ENCODE measurements around the gene ZC3H12A.

GRCh38 chr1:37513795-37514349, 39.5 kb downstream of the ZC3H12A start:
- no peak for TF ChIP-seq ZNF510 (tag by site-specific recombination; IDR thresholded peaks at IDR 0.05; ENCODE audit: insufficient replicate concordance)
- TF ChIP-seq, protein P1, sequence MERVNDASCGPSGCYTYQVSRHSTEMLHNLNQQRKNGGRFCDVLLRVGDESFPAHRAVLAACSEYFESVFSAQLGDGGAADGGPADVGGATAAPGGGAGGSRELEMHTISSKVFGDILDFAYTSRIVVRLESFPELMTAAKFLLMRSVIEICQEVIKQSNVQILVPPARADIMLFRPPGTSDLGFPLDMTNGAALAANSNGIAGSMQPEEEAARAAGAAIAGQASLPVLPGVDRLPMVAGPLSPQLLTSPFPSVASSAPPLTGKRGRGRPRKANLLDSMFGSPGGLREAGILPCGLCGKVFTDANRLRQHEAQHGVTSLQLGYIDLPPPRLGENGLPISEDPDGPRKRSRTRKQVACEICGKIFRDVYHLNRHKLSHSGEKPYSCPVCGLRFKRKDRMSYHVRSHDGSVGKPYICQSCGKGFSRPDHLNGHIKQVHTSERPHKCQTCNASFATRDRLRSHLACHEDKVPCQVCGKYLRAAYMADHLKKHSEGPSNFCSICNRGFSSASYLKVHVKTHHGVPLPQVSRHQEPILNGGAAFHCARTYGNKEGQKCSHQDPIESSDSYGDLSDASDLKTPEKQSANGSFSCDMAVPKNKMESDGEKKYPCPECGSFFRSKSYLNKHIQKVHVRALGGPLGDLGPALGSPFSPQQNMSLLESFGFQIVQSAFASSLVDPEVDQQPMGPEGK (tag by site-specific recombination; IDR thresholded peaks at IDR 0.05) = peak; percentile 67
- no peak for TF ChIP-seq ZIC2 (tag by site-specific recombination; IDR thresholded peaks at IDR 0.05)
- peak; percentile 52 for TF ChIP-seq ZFHX2 (tag by site-specific recombination; conservative IDR thresholded peaks at IDR 0.05)
- peak; percentile 55 for TF ChIP-seq ZBTB48 (tag by site-specific recombination; IDR thresholded peaks at IDR 0.05)
- no peak for TF ChIP-seq ZBTB8A (tag by site-specific recombination; IDR thresholded peaks at IDR 0.05)
- TF ChIP-seq, protein P2, sequence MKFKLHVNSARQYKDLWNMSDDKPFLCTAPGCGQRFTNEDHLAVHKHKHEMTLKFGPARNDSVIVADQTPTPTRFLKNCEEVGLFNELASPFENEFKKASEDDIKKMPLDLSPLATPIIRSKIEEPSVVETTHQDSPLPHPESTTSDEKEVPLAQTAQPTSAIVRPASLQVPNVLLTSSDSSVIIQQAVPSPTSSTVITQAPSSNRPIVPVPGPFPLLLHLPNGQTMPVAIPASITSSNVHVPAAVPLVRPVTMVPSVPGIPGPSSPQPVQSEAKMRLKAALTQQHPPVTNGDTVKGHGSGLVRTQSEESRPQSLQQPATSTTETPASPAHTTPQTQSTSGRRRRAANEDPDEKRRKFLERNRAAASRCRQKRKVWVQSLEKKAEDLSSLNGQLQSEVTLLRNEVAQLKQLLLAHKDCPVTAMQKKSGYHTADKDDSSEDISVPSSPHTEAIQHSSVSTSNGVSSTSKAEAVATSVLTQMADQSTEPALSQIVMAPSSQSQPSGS (tag by site-specific recombination; IDR thresholded peaks at IDR 0.05; ENCODE audit: low read depth) = no peak
- no peak for TF ChIP-seq KLF1 (tag by site-specific recombination; IDR thresholded peaks at IDR 0.05)
- TF ChIP-seq ZNF830 (tag by site-specific recombination; IDR thresholded peaks at IDR 0.05; ENCODE audit: low read depth) = no peak
